KMS-11 (cell line): ENCODE data around the gene KCNAB3.

Experiments
- H2AFZ ChIP-seq: fragments of 200-600 bp; sonication (generic); 2 replicates; pipeline ENCODE4 v1.6.1; 2016; ENCODE audit warnings: antibody characterized with exemption, mixed run types, low read depth
- H3K27ac ChIP-seq: fragments of 200-600 bp; sonication (generic); 2 replicates; pipeline ENCODE4 v1.6.1; 2016; ENCODE audit warnings: mild to moderate bottlenecking, mixed run types
- H3K27me3 ChIP-seq: fragments of 200-600 bp; sonication (generic); 2 replicates; pipeline ENCODE4 v1.6.1; 2017; ENCODE audit warnings: mild to moderate bottlenecking, low read depth, mixed run types, moderate library complexity; ENCODE audit not compliant: insufficient read depth
- H3K36me3 ChIP-seq: fragments of 200-600 bp; sonication (generic); 2 replicates; pipeline ENCODE4 v1.6.1; 2017; ENCODE audit warnings: mild to moderate bottlenecking, mixed run types; ENCODE audit not compliant: insufficient read depth
- H3K4me1 ChIP-seq: fragments of 200-600 bp; sonication (generic); 2 replicates; pipeline ENCODE4 v1.6.1; 2016; ENCODE audit warnings: mild to moderate bottlenecking, low read depth, mixed run types; ENCODE audit not compliant: poor library complexity, severe bottlenecking
- H3K4me2 ChIP-seq: fragments of 200-600 bp; sonication (generic); 2 replicates; pipeline ENCODE4 v1.7.0; 2016; ENCODE audit warnings: mild to moderate bottlenecking, mixed run types
- H3K4me3 ChIP-seq: fragments of 200-600 bp; sonication (generic); IDR thresholded peaks from 2 replicates; pipeline ENCODE4 v1.6.1; 2017; ENCODE audit warnings: low read depth, low read length, mixed read lengths; ENCODE audit not compliant: insufficient read depth
- H3K79me2 ChIP-seq: fragments of 200-600 bp; sonication (generic); 2 replicates; pipeline ENCODE4 v1.6.1; 2016; ENCODE audit warnings: low read depth, mixed run types; ENCODE audit not compliant: insufficient read depth
- H3K9ac ChIP-seq: fragments of 200-600 bp; sonication (generic); 2 replicates; pipeline ENCODE4 v1.6.1; 2016; ENCODE audit warnings: mild to moderate bottlenecking, mixed run types
- H4K20me1 ChIP-seq: fragments of 200-600 bp; sonication (generic); 2 replicates; pipeline ENCODE4 v1.6.1; 2016; ENCODE audit warnings: mild to moderate bottlenecking, mixed run types; ENCODE audit not compliant: insufficient read depth
- CTCF ChIP-seq: fragments of 200-600 bp; sonication (generic); conservative IDR thresholded peaks from 2 replicates; pipeline ENCODE4 v1.6.1; 2017; ENCODE audit warnings: low read depth, mild to moderate bottlenecking, antibody characterized with exemption, low read length, moderate library complexity, mixed read lengths

Gene KCNAB3

DNA sequence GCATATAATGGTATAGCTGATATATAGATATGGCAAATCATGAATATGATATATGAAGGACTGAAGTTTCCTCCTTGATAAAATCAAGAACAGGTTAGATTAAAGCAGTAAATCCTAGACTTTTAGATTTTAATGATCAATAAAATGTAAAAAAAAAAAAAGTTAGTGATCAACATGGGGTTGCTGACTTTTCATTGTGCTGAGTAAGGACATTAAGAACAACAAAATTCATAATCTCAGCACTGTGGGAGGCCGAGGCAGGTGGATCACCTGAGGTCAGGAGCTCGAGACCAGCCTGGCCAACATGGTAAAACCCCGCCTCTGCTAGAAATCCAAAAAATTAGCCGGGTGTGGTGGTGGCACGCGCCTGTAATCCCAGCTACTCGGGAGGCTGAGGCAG is 51.4 kb downstream of the KCNAB3 start:
- Histone ChIP-seq H4K20me1 (no peaks in the 10 kb centered on the region), H3K4me1 (no peaks in the 10 kb centered on the region), H3K27ac (no peak overlapping the region), H3K9ac (no peak overlapping the region), H3K4me3 (no peak overlapping the region), H2AFZ (no peak overlapping the region), H3K79me2 (no peaks in the 10 kb centered on the region), H3K27me3 (no peaks in the 10 kb centered on the region), H3K36me3 (no peaks in the 10 kb centered on the region), H3K4me2 (no peak overlapping the region)
- TF ChIP-seq CTCF: no peak

- Histone ChIP-seq H3K27me3 (no peaks in the 10 kb centered on the region), H4K20me1 (no peaks in the 10 kb centered on the region), H3K4me2 (no peak overlapping the region), H2AFZ (no peak overlapping the region), H3K4me3 (no peak overlapping the region), H3K27ac (no peak overlapping the region), H3K36me3 (no peaks in the 10 kb centered on the region), H3K79me2 (no peaks in the 10 kb centered on the region), H3K9ac (no peak overlapping the region), H3K4me1 (no peaks in the 10 kb centered on the region)
- TF ChIP-seq CTCF: no peak
These were observed 53.8 kb downstream of the KCNAB3 start for GRCh38 chr17:7875804-7876370.

GRCh38 chr17:7873051-7873450 is 56.6 kb downstream of the KCNAB3 start:
- H3K27ac ChIP-seq: no peak overlapping the region
- no peak overlapping the region for H2AFZ ChIP-seq
- H3K27me3 ChIP-seq: no peaks in the 10 kb centered on the region
- TF ChIP-seq CTCF: no peak
- H4K20me1 ChIP-seq: no peaks in the 10 kb centered on the region
- no peak overlapping the region for H3K4me3 ChIP-seq
- no peaks in the 10 kb centered on the region for H3K79me2 ChIP-seq
- no peak overlapping the region for H3K9ac ChIP-seq
- no peaks in the 10 kb centered on the region for H3K4me1 ChIP-seq
- H3K36me3 ChIP-seq: no peaks in the 10 kb centered on the region
- no peak overlapping the region for H3K4me2 ChIP-seq
